ENCODE measurements around the gene SLC13A3.

- TF ChIP-seq, protein P1, sequence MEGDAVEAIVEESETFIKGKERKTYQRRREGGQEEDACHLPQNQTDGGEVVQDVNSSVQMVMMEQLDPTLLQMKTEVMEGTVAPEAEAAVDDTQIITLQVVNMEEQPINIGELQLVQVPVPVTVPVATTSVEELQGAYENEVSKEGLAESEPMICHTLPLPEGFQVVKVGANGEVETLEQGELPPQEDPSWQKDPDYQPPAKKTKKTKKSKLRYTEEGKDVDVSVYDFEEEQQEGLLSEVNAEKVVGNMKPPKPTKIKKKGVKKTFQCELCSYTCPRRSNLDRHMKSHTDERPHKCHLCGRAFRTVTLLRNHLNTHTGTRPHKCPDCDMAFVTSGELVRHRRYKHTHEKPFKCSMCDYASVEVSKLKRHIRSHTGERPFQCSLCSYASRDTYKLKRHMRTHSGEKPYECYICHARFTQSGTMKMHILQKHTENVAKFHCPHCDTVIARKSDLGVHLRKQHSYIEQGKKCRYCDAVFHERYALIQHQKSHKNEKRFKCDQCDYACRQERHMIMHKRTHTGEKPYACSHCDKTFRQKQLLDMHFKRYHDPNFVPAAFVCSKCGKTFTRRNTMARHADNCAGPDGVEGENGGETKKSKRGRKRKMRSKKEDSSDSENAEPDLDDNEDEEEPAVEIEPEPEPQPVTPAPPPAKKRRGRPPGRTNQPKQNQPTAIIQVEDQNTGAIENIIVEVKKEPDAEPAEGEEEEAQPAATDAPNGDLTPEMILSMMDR (IDR thresholded peaks at IDR 0.05): no peak
- no peak for TF ChIP-seq BHLHE40 (IDR thresholded peaks at IDR 0.05; ENCODE audit: low read depth, low read length)
- no peak for TF ChIP-seq POLR2A (IDR thresholded peaks at IDR 0.05; ENCODE audit: low read length)
- no peak for TF ChIP-seq KDM1A (IDR thresholded peaks at IDR 0.05; ENCODE audit: low read depth)
- no peak for TF ChIP-seq SREBF2 (IDR thresholded peaks at IDR 0.05)
- no peak for TF ChIP-seq PBX3 (IDR thresholded peaks at IDR 0.05)
- TF ChIP-seq BCL3 (IDR thresholded peaks at IDR 0.05): no peak
- no peak for TF ChIP-seq REST (IDR thresholded peaks at IDR 0.05)
- no peak for TF ChIP-seq EP300 (IDR thresholded peaks at IDR 0.05)
- TF ChIP-seq MYC (IDR thresholded peaks at IDR 0.05; ENCODE audit: borderline replicate concordance, low read length): no peak
- TF ChIP-seq RAD21 (conservative IDR thresholded peaks at IDR 0.05 in 1 of 2, IDR thresholded peaks at IDR 0.05 in 1 of 2): no peak
Measured at GRCh38 chr20:46622165-46622564, 29.1 kb downstream of the SLC13A3 start.
